ENCODE data around the gene WAPL. TPM values are rescaled to one million over a fixed set of nuclear protein-coding genes. Genes with fewer than 3 reads are reported as not detected.

Gene WAPL
- total RNA-seq, 1 donor from 2014 or later = 43.2 TPM

DNA sequence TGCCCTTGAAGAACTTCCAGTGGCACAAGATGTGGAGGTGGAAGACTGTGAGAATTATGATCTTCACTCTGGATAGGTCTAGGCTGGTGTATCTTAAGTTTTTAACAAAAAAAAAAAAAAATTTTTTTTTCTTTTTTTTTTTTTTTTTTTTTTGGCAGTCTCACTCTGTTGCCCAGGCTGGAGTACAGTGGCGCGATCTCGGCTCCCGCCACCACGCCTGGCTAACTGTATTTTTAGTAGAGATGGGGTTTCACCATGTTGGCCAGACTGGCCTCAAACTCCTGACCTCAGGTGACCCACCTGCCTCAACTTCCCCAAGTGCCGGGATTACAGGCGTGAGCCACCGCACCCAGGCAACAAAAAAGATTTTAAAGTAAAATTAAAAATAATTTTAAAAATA, 37.9 kb downstream of the WAPL start:
- Histone ChIP-seq H3K27ac (ENCODE audit: low read depth, low read length) (no peak overlapping the region), H3K4me1 (ENCODE audit: insufficient read depth, low read length) (no peaks in the 10 kb centered on the region), H3K9me3 (ENCODE audit: insufficient read depth, low read depth, low read length) (no peaks in the 10 kb centered on the region), H3K36me3 (ENCODE audit: insufficient read depth, low read length) (peaks cover 14% of the 10 kb centered on the region), H3K9ac (ENCODE audit: low read length) (no peak overlapping the region), H3K4me3 (ENCODE audit: insufficient read depth, low read depth, low read length) (no peak overlapping the region), H3K27me3 (ENCODE audit: insufficient read depth, low read length) (no peaks in the 10 kb centered on the region), H3K4me2 (ENCODE audit: low read length) (no peak overlapping the region), H3K79me2 (ENCODE audit: insufficient read depth, low read length) (peaks cover 59% of the 10 kb centered on the region), H2AFZ (ENCODE audit: low read depth, low read length) (no peak overlapping the region), H4K20me1 (ENCODE audit: insufficient read depth, low read length) (peaks cover 22% of the 10 kb centered on the region)
- Mint-ChIP-seq H3K36me3 (ENCODE audit: low read depth, unreplicated experiment) (no peaks in the 10 kb centered on the region), H3K27ac (ENCODE audit: unreplicated experiment) (no peak overlapping the region), H3K4me1 (ENCODE audit: low read depth, unreplicated experiment) (peaks cover 5% of the 10 kb centered on the region), H3K4me3 (ENCODE audit: unreplicated experiment) (no peak overlapping the region), H3K27me3 (ENCODE audit: low read depth, unreplicated experiment) (no peaks in the 10 kb centered on the region), H3K9me3 (ENCODE audit: unreplicated experiment) (no peaks in the 10 kb centered on the region)
- FAIRE-seq (no peak), DNase-seq (ENCODE audit: low read depth) (no peak)
- TF ChIP-seq, protein P1, sequence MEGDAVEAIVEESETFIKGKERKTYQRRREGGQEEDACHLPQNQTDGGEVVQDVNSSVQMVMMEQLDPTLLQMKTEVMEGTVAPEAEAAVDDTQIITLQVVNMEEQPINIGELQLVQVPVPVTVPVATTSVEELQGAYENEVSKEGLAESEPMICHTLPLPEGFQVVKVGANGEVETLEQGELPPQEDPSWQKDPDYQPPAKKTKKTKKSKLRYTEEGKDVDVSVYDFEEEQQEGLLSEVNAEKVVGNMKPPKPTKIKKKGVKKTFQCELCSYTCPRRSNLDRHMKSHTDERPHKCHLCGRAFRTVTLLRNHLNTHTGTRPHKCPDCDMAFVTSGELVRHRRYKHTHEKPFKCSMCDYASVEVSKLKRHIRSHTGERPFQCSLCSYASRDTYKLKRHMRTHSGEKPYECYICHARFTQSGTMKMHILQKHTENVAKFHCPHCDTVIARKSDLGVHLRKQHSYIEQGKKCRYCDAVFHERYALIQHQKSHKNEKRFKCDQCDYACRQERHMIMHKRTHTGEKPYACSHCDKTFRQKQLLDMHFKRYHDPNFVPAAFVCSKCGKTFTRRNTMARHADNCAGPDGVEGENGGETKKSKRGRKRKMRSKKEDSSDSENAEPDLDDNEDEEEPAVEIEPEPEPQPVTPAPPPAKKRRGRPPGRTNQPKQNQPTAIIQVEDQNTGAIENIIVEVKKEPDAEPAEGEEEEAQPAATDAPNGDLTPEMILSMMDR (IDR thresholded peaks at IDR 0.05; ENCODE audit: insufficient read depth, low read depth, low read length) = no peak
- TF ChIP-seq EZH2 (IDR thresholded peaks at IDR 0.05; ENCODE audit: insufficient read depth, low read length) = no peak

DNA sequence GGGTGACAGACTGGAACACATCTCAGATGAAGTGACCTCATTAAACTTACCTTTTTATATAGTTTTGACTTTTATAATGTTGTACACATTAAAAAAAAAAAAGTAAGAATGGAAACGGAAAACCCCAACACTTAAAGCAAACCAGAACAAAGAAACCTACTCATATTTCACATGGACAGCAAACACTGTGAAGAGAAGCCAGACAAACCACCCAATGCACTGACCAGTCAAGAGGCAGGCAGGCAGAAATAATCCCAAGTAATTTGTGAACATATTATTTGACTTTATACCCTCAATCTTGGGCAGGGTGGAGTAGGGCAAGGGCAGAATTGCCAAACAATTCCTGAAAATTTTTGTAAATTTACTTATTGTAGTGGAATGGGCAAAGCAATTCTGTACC, 39.8 kb downstream of the WAPL start:
- Histone ChIP-seq H3K4me1 (ENCODE audit: insufficient read depth, low read length) (no peaks in the 10 kb centered on the region), H3K4me2 (ENCODE audit: low read length) (no peak overlapping the region), H3K27ac (ENCODE audit: low read depth, low read length) (no peak overlapping the region), H4K20me1 (ENCODE audit: insufficient read depth, low read length) (peaks cover 15% of the 10 kb centered on the region), H3K36me3 (ENCODE audit: insufficient read depth, low read length) (peaks cover 7% of the 10 kb centered on the region), H2AFZ (ENCODE audit: low read depth, low read length) (no peak overlapping the region), H3K9me3 (ENCODE audit: insufficient read depth, low read depth, low read length) (no peaks in the 10 kb centered on the region), H3K27me3 (ENCODE audit: insufficient read depth, low read length) (no peaks in the 10 kb centered on the region), H3K79me2 (ENCODE audit: insufficient read depth, low read length) (peaks cover 52% of the 10 kb centered on the region), H3K9ac (ENCODE audit: low read length) (no peak overlapping the region), H3K4me3 (ENCODE audit: insufficient read depth, low read depth, low read length) (no peak overlapping the region)
- no peaks in the 10 kb centered on the region for H3K27me3 Mint-ChIP-seq (ENCODE audit: low read depth, unreplicated experiment)
- peaks cover under 1% of the 10 kb centered on the region for H3K4me1 Mint-ChIP-seq (ENCODE audit: low read depth, unreplicated experiment)
- DNase-seq (ENCODE audit: low read depth) (peak; percentile 29), FAIRE-seq (no peak)
- no peaks in the 10 kb centered on the region for H3K9me3 Mint-ChIP-seq (ENCODE audit: unreplicated experiment)
- H3K4me3 Mint-ChIP-seq (ENCODE audit: unreplicated experiment) = no peak overlapping the region
- no peaks in the 10 kb centered on the region for H3K36me3 Mint-ChIP-seq (ENCODE audit: low read depth, unreplicated experiment)
- TF ChIP-seq, protein P1 (IDR thresholded peaks at IDR 0.05; ENCODE audit: insufficient read depth, low read depth, low read length) = no peak
- TF ChIP-seq EZH2 (IDR thresholded peaks at IDR 0.05; ENCODE audit: insufficient read depth, low read length) = no peak
- no peak overlapping the region for H3K27ac Mint-ChIP-seq (ENCODE audit: unreplicated experiment)

- Mint-ChIP-seq H3K27ac (ENCODE audit: unreplicated experiment) (no peak overlapping the region), H3K36me3 (ENCODE audit: low read depth, unreplicated experiment) (no peaks in the 10 kb centered on the region), H3K4me3 (ENCODE audit: unreplicated experiment) (no peak overlapping the region), H3K9me3 (ENCODE audit: unreplicated experiment) (no peaks in the 10 kb centered on the region), H3K4me1 (ENCODE audit: low read depth, unreplicated experiment) (no peaks in the 10 kb centered on the region), H3K27me3 (ENCODE audit: low read depth, unreplicated experiment) (no peaks in the 10 kb centered on the region)
- Histone ChIP-seq H3K79me2 (ENCODE audit: insufficient read depth, low read length) (peaks cover 46% of the 10 kb centered on the region), H3K4me1 (ENCODE audit: insufficient read depth, low read length) (no peaks in the 10 kb centered on the region), H3K27ac (ENCODE audit: low read depth, low read length) (no peak overlapping the region), H3K27me3 (ENCODE audit: insufficient read depth, low read length) (no peaks in the 10 kb centered on the region), H4K20me1 (ENCODE audit: insufficient read depth, low read length) (peaks cover 8% of the 10 kb centered on the region), H3K36me3 (ENCODE audit: insufficient read depth, low read length) (peaks cover 7% of the 10 kb centered on the region), H3K9me3 (ENCODE audit: insufficient read depth, low read depth, low read length) (no peaks in the 10 kb centered on the region), H3K9ac (ENCODE audit: low read length) (no peak overlapping the region), H3K4me3 (ENCODE audit: insufficient read depth, low read depth, low read length) (no peak overlapping the region), H2AFZ (ENCODE audit: low read depth, low read length) (no peak overlapping the region), H3K4me2 (ENCODE audit: low read length) (no peak overlapping the region)
- no peak for DNase-seq (ENCODE audit: low read depth)
- TF ChIP-seq EZH2 (IDR thresholded peaks at IDR 0.05; ENCODE audit: insufficient read depth, low read length) = no peak
- TF ChIP-seq, protein P1 (IDR thresholded peaks at IDR 0.05; ENCODE audit: insufficient read depth, low read depth, low read length) = no peak
- FAIRE-seq = no peak
Observed at GRCh38 chr10:86480571-86480970, 41.0 kb downstream of the WAPL start.
